Smooth muscle cell (in vitro differentiated cells): ENCODE data around the gene PTPRM. TPM values are rescaled to one million over a fixed set of nuclear protein-coding genes. Genes with fewer than 3 reads are reported as not detected.

Experiments used
- DNase-seq: peaks from one replicate; lab custom pipeline; 2025; ENCODE audit not compliant: unreplicated experiment; lab: John Stamatoyannopoulos, UW
- H2AFZ ChIP-seq: fragments of 200-600 bp; sonication (generic); 2 replicates; pipeline ENCODE4 v1.6.0; 2016; ENCODE audit warnings: antibody characterized with exemption, low read depth, mild to moderate bottlenecking
- H3F3A ChIP-seq: fragments of 200-600 bp; sonication (generic); 2 replicates; pipeline ENCODE4 v1.6.0; 2017; ENCODE audit warnings: antibody characterized with exemption, low read depth
- H3K27ac ChIP-seq: fragments of 200-600 bp; sonication (generic); 2 replicates; pipeline ENCODE4 v1.5.1; 2016; ENCODE audit warnings: low read depth, mild to moderate bottlenecking
- H3K27me3 ChIP-seq: fragments of 200-600 bp; sonication (generic); 2 replicates; pipeline ENCODE4 v1.6.1; 2016; ENCODE audit warnings: low read depth, mild to moderate bottlenecking
- H3K36me3 ChIP-seq: fragments of 200-600 bp; sonication (generic); 2 replicates; pipeline ENCODE4 v1.5.1; 2016; ENCODE audit warnings: low read depth
- H3K4me1 ChIP-seq: fragments of 200-600 bp; sonication (generic); 2 replicates; pipeline ENCODE4 v1.5.1; 2016; ENCODE audit warnings: low read depth
- H3K4me2 ChIP-seq: fragments of 200-600 bp; sonication (generic); 2 replicates; pipeline ENCODE4 v1.6.0; 2016; ENCODE audit warnings: mild to moderate bottlenecking
- H3K4me3 ChIP-seq: fragments of 200-600 bp; sonication (generic); 2 replicates; pipeline ENCODE4 v1.5.1; 2016; ENCODE audit warnings: mild to moderate bottlenecking
- H3K79me2 ChIP-seq: fragments of 200-600 bp; sonication (generic); 2 replicates; pipeline ENCODE4 v1.6.0; 2016; ENCODE audit warnings: low read depth, mild to moderate bottlenecking
- H3K9ac ChIP-seq: fragments of 200-600 bp; sonication (generic); 2 replicates; pipeline ENCODE4 v1.6.0; 2016; ENCODE audit warnings: low read depth
- H3K9me3 ChIP-seq: fragments of 200-600 bp; sonication (generic); replicated peaks from 2 replicates; pipeline ENCODE4 v1.5.1; 2016; ENCODE audit warnings: low read depth
- H4K20me1 ChIP-seq: fragments of 200-600 bp; sonication (generic); 2 replicates; pipeline ENCODE4 v1.6.0; 2016; ENCODE audit warnings: low read depth
- WGBS: methylation state at CpG from one replicate; pipeline ENCODE4 v1.1.7; 2016; ENCODE audit warnings: low lambda C conversion rate; 5-methylcytosine and 5-hydroxymethylcytosine counted together
- polyA plus RNA-seq: library from polyadenylated mRNA; unstranded; fragments of >200 nt; fragmentation: Nextera tagmentation; extraction: Ambion mirVana; gene quantifications from 2 replicates; pipeline ENCODE4 v1.2.1, GENCODE V29; 2016
- total RNA-seq: library from RNA; depleted of rRNA; stranded (reverse); fragments of >200 nt; gene quantifications from 2 replicates; pipeline ENCODE4 v1.2.3, GENCODE V29; 2014
- TF ChIP-seq, protein P1 (sequence below): fragments of 200-600 bp; sonication (generic); IDR thresholded peaks from 2 replicates; pipeline ENCODE4 v1.5.1; 2017; ENCODE audit warnings: borderline replicate concordance, mild to moderate bottlenecking, antibody characterized with exemption; ENCODE audit not compliant: insufficient read depth, poor library complexity, severe bottlenecking

PTPRM gene
- total and polyA plus RNA-seq, 2 experiments from 2014 or later, result 57.5 to 115 TPM

GRCh38 chr18:7793100-7793499 lies 226.0 kb downstream of the PTPRM start:
- 99% methylated on average over 5 of the region's 5 CpGs for WGBS
- H3K79me2 ChIP-seq, result peaks cover 27% of the 10 kb centered on the region
- no peaks in the 10 kb centered on the region for H3K9me3 ChIP-seq

GRCh38 chr18:7803956-7804469 lies 236.9 kb downstream of the PTPRM start:
- Histone ChIP-seq H3K9me3 (no peaks in the 10 kb centered on the region), H3K4me2 (no peak overlapping the region), H3K27ac (no peak overlapping the region), H3K9ac (no peak overlapping the region), H3K36me3 (no peaks in the 10 kb centered on the region), H3K27me3 (no peaks in the 10 kb centered on the region), H3K4me3 (no peak overlapping the region), H3F3A (no peaks in the 10 kb centered on the region), H3K4me1 (no peaks in the 10 kb centered on the region), H2AFZ (no peak overlapping the region), H4K20me1 (peaks cover 76% of the 10 kb centered on the region), H3K79me2 (peaks cover 4% of the 10 kb centered on the region)
- 86% methylated on average over 4 of the region's 4 CpGs for WGBS
- TF ChIP-seq, protein P1, sequence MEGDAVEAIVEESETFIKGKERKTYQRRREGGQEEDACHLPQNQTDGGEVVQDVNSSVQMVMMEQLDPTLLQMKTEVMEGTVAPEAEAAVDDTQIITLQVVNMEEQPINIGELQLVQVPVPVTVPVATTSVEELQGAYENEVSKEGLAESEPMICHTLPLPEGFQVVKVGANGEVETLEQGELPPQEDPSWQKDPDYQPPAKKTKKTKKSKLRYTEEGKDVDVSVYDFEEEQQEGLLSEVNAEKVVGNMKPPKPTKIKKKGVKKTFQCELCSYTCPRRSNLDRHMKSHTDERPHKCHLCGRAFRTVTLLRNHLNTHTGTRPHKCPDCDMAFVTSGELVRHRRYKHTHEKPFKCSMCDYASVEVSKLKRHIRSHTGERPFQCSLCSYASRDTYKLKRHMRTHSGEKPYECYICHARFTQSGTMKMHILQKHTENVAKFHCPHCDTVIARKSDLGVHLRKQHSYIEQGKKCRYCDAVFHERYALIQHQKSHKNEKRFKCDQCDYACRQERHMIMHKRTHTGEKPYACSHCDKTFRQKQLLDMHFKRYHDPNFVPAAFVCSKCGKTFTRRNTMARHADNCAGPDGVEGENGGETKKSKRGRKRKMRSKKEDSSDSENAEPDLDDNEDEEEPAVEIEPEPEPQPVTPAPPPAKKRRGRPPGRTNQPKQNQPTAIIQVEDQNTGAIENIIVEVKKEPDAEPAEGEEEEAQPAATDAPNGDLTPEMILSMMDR, result no peak
- no peak for DNase-seq

More at GRCh38 chr18:7793100-7793499, 226.0 kb downstream of the PTPRM start:
- TF ChIP-seq, protein P1, result no peak
- H4K20me1 ChIP-seq, result peaks cover 79% of the 10 kb centered on the region
- no peak overlapping the region for H2AFZ ChIP-seq
- no peaks in the 10 kb centered on the region for H3K36me3 ChIP-seq
- peaks cover 10% of the 10 kb centered on the region for H3F3A ChIP-seq
- no peak overlapping the region for H3K27ac ChIP-seq
- DNase-seq, result no peak
- no peak overlapping the region for H3K4me3 ChIP-seq
- no peaks in the 10 kb centered on the region for H3K27me3 ChIP-seq
- no peak overlapping the region for H3K9ac ChIP-seq
- peaks cover 13% of the 10 kb centered on the region for H3K4me1 ChIP-seq
- H3K4me2 ChIP-seq, result no peak overlapping the region

DNA sequence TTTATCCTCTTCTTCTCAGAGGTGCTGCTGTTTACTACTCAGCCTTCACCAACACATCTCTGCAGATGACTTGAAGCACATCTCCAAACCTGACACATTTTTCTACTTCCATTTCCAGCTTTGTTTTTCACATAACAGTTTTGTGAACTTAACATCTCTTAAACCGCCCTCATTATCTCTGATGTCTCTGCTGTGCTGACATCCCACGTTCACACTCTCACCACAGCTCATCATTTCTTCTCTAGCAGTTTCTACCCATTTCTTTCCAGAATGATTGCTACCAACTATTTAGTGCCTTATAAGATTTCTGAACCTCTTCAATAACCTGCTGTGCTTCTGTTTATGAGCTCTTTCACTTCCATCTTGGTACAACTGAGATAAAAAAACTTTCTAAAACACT lies 238.0 kb downstream of the PTPRM start:
- no peak overlapping the region for H3K4me3 ChIP-seq
- 82% methylated on average over 2 of the region's 2 CpGs for WGBS
- no peak overlapping the region for H3K4me2 ChIP-seq
- no peaks in the 10 kb centered on the region for H3K36me3 ChIP-seq
- no peaks in the 10 kb centered on the region for H3F3A ChIP-seq
- peaks cover 14% of the 10 kb centered on the region for H3K79me2 ChIP-seq
- TF ChIP-seq, protein P1, result no peak
- no peaks in the 10 kb centered on the region for H3K4me1 ChIP-seq
- H3K9me3 ChIP-seq, result no peaks in the 10 kb centered on the region
- H3K9ac ChIP-seq, result no peak overlapping the region
- H4K20me1 ChIP-seq, result peaks cover 72% of the 10 kb centered on the region
- no peak overlapping the region for H2AFZ ChIP-seq
- H3K27ac ChIP-seq, result no peak overlapping the region
- no peaks in the 10 kb centered on the region for H3K27me3 ChIP-seq
- no peak for DNase-seq

DNA sequence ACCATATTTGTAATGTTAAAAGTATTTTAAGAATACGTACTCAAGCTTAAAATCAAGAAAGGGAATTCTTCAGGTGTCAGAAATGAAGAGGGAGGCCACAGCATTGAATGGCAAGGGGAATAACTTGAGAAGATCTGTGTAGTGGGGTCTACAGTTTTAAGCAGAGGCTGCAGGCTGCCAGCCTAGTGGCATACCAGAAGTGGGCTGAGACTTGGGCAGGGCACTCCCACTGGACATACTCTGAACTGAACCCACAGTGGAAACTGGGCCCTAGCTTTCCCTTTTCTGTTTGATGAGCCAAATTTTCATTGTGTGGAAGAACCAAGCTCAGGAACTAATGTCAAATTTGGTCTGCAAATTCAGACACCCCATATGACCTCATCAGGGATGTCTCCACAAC lies 238.8 kb downstream of the PTPRM start:
- DNase-seq, result no peak
- H3K9me3 ChIP-seq, result no peaks in the 10 kb centered on the region
- no peaks in the 10 kb centered on the region for H3K36me3 ChIP-seq
- H3K4me1 ChIP-seq, result no peaks in the 10 kb centered on the region
- H2AFZ ChIP-seq, result no peak overlapping the region
- peaks cover 72% of the 10 kb centered on the region for H4K20me1 ChIP-seq
- H3K4me3 ChIP-seq, result no peak overlapping the region
- H3K9ac ChIP-seq, result no peak overlapping the region
- H3K27ac ChIP-seq, result no peak overlapping the region
- peaks cover 21% of the 10 kb centered on the region for H3K79me2 ChIP-seq
- 86% methylated on average over 1 of the region's 1 CpG for WGBS
- TF ChIP-seq, protein P1, result no peak
- H3F3A ChIP-seq, result no peaks in the 10 kb centered on the region
- H3K4me2 ChIP-seq, result no peak overlapping the region
- H3K27me3 ChIP-seq, result no peaks in the 10 kb centered on the region
